H9 (cell line): ENCODE results near the gene ECHDC1. TPM values are rescaled to one million over a fixed set of nuclear protein-coding genes. Genes with fewer than 3 reads are reported as not detected.
A peak's percentile ranks its signal among the peaks of the same experiment; 100 is the strongest.

Experiments used
- DNase-seq: peaks from one replicate; pipeline ENCODE4 v3.0.0-alpha.2; 2017
- H2AFZ ChIP-seq: one replicate; pipeline ENCODE4 v1.6.1; 2013; ENCODE audit warnings: mild to moderate bottlenecking, low read length, control low read depth, moderate library complexity
- H2AK5ac ChIP-seq: 2 replicates; pipeline ENCODE4 v1.6.1; 2013; ENCODE audit warnings: low read length, control low read depth, mixed read lengths; ENCODE audit not compliant: insufficient read length
- H2BK120ac ChIP-seq: one replicate; pipeline ENCODE4 v1.6.1; 2013; ENCODE audit warnings: low read depth, mild to moderate bottlenecking, low read length, control low read depth, inconsistent platforms; ENCODE audit not compliant: poor library complexity, severe bottlenecking
- H2BK12ac ChIP-seq: 2 replicates; pipeline ENCODE4 v1.6.1; 2013; ENCODE audit warnings: low read length, control low read depth, mixed read lengths, low read depth; ENCODE audit not compliant: insufficient read length
- H2BK15ac ChIP-seq: 2 replicates; pipeline ENCODE4 v1.6.1; 2013; ENCODE audit warnings: low read depth, low read length, control low read depth
- H2BK20ac ChIP-seq: one replicate; pipeline ENCODE4 v1.6.1; 2013; ENCODE audit warnings: low read depth, mild to moderate bottlenecking, low read length, control low read depth, inconsistent platforms; ENCODE audit not compliant: poor library complexity, severe bottlenecking
- H2BK5ac ChIP-seq: 2 replicates; pipeline ENCODE4 v1.6.1; 2013; ENCODE audit warnings: low read length, control low read depth, mixed read lengths; ENCODE audit not compliant: insufficient read length
- H3K14ac ChIP-seq: 2 replicates; pipeline ENCODE4 v1.6.1; 2013; ENCODE audit warnings: low read length, control low read depth; ENCODE audit not compliant: insufficient read depth
- H3K18ac ChIP-seq: 2 replicates; pipeline ENCODE4 v1.6.1; 2013; ENCODE audit warnings: low read depth, mild to moderate bottlenecking, mixed read lengths, low read length, control low read depth; ENCODE audit not compliant: insufficient read length
- H3K23ac ChIP-seq: 2 replicates; pipeline ENCODE4 v1.6.1; 2013; ENCODE audit warnings: low read length, control low read depth, mixed read lengths, low read depth; ENCODE audit not compliant: insufficient read length
- H3K23me2 ChIP-seq: 2 replicates; pipeline ENCODE4 v1.6.1; 2013; ENCODE audit warnings: low read depth, mild to moderate bottlenecking, mixed read lengths, low read length, control low read depth; ENCODE audit not compliant: insufficient read length, poor library complexity, severe bottlenecking
- H3K27ac ChIP-seq: 2 replicates; pipeline ENCODE4 v1.5.1; 2013; ENCODE audit warnings: low read length, control low read depth, mixed read lengths, low read depth; ENCODE audit not compliant: insufficient read length
- H3K27me3 ChIP-seq: 2 replicates; pipeline ENCODE4 v1.6.1; 2013; ENCODE audit warnings: low read length, control low read depth, inconsistent platforms; ENCODE audit not compliant: insufficient read depth
- H3K4ac ChIP-seq: 2 replicates; pipeline ENCODE4 v1.6.1; 2013; ENCODE audit warnings: low read depth, mild to moderate bottlenecking, control low read depth, inconsistent platforms, low read length, moderate library complexity
- H3K4me1 ChIP-seq: 2 replicates; pipeline ENCODE4 v1.6.1; 2013; ENCODE audit warnings: low read length, control low read depth, inconsistent platforms; ENCODE audit not compliant: insufficient read depth
- H3K4me2 ChIP-seq: 2 replicates; pipeline ENCODE4 v1.6.1; 2013; ENCODE audit warnings: low read length, control low read depth, mixed read lengths; ENCODE audit not compliant: insufficient read length, insufficient read depth
- H3K56ac ChIP-seq: 2 replicates; pipeline ENCODE4 v1.6.1; 2013; ENCODE audit warnings: low read depth, mild to moderate bottlenecking, mixed read lengths, low read length, control low read depth; ENCODE audit not compliant: insufficient read length
- H3K79me1 ChIP-seq: 2 replicates; pipeline ENCODE4 v1.6.1; 2013; ENCODE audit warnings: low read depth, mild to moderate bottlenecking, moderate library complexity, low read length, control low read depth, inconsistent platforms; ENCODE audit not compliant: insufficient read depth, poor library complexity, severe bottlenecking
- H3K79me2 ChIP-seq: 2 replicates; pipeline ENCODE4 v1.6.1; 2013; ENCODE audit warnings: low read length, control low read depth, inconsistent platforms; ENCODE audit not compliant: insufficient read depth
- H3K9ac ChIP-seq: 2 replicates; pipeline ENCODE4 v1.6.1; 2013; ENCODE audit warnings: low read length, control low read depth, mixed read lengths; ENCODE audit not compliant: insufficient read length; ENCODE audit errors: extremely low read depth
- H3K9me3 ChIP-seq: one replicate; pipeline ENCODE4 v1.6.1; 2013; ENCODE audit warnings: low read depth, low read length, inconsistent platforms; ENCODE audit not compliant: control insufficient read depth
- H3T11ph ChIP-seq: one replicate; pipeline ENCODE4 v1.6.1; 2013; ENCODE audit warnings: mild to moderate bottlenecking, low read length, control low read depth, inconsistent platforms
- H4K20me1 ChIP-seq: one replicate; pipeline ENCODE4 v1.6.1; 2013; ENCODE audit not compliant: control insufficient read depth, insufficient read length, insufficient read depth
- H4K5ac ChIP-seq: 2 replicates; pipeline ENCODE4 v1.6.1; 2013; ENCODE audit warnings: low read depth, mild to moderate bottlenecking, mixed read lengths, low read length, control low read depth; ENCODE audit not compliant: insufficient read length
- H4K8ac ChIP-seq: replicated peaks from 2 replicates; pipeline ENCODE4 v1.6.1; 2013; ENCODE audit warnings: low read length, control low read depth, mixed read lengths, low read depth; ENCODE audit not compliant: insufficient read length
- H4K91ac ChIP-seq: 2 replicates; pipeline ENCODE4 v1.6.1; 2013; ENCODE audit warnings: low read depth, mild to moderate bottlenecking, moderate library complexity, mixed read lengths, low read length, control low read depth; ENCODE audit not compliant: insufficient read length
- H3K27ac Mint-ChIP-seq, 3 experiments: 2 replicates in 2 of 3; 3 replicates in 1 of 3; pipeline ENCODE4 v1.8.0; 2020 to 2021; ENCODE audit warnings: mixed read lengths in 3 of 3, mild to moderate bottlenecking in 1 of 3, moderate library complexity in 1 of 3
- H3K27me3 Mint-ChIP-seq: 2 replicates; pipeline ENCODE4 v1.8.0; 2021; ENCODE audit warnings: low read depth, mild to moderate bottlenecking, moderate library complexity, mixed read lengths
- H3K36me3 Mint-ChIP-seq, 3 experiments: 2 replicates in 2 of 3; 3 replicates in 1 of 3; pipeline ENCODE4 v1.8.0; 2020 to 2021; ENCODE audit warnings: low read depth in 3 of 3, mixed read lengths in 3 of 3; ENCODE audit not compliant: insufficient read depth in 1 of 3
- H3K4me1 Mint-ChIP-seq, 2 experiments: 2 replicates each; pipeline ENCODE4 v1.8.0; 2020; ENCODE audit warnings: mixed read lengths in 2 of 2
- H3K4me3 Mint-ChIP-seq, 2 experiments: 2 replicates in 1 of 2; 3 replicates in 1 of 2; pipeline ENCODE4 v1.8.0; 2020 to 2021; ENCODE audit warnings: mild to moderate bottlenecking in 2 of 2, mixed read lengths in 2 of 2, moderate library complexity in 1 of 2
- H3K9me3 Mint-ChIP-seq, 2 experiments: 2 replicates in 1 of 2; 3 replicates in 1 of 2; pipeline ENCODE4 v1.8.0; 2020; ENCODE audit warnings: mild to moderate bottlenecking in 2 of 2, mixed read lengths in 2 of 2, moderate library complexity in 1 of 2
- CTCF ChIP-seq: fragments of 200-600 bp; sonication (generic); conservative IDR thresholded peaks from 3 replicates; pipeline ENCODE4 v1.8.0; 2021; ENCODE audit warnings: antibody characterized with exemption, mild to moderate bottlenecking
- WGBS: extraction: QIAGEN DNeasy Blood & Tissue Kit; methylation state at CpG from one replicate; pipeline ENCODE4 v1.1.7; 2013; ENCODE audit warnings: missing lambda C conversion rate, low lambda C conversion rate, mixed read lengths; ENCODE audit not compliant: insufficient read length; ENCODE audit errors: extremely low coverage; 5-methylcytosine and 5-hydroxymethylcytosine counted together
- total RNA-seq: library from RNA; stranded (reverse); gene quantifications from 2 replicates; pipeline ENCODE4 v1.2.1, GENCODE V29; 2021

ECHDC1 gene
- total RNA-seq, 1 experiment from 2014 or later: 47.8 TPM

GRCh38 chr6:127266892-127267645 lies 76.3 kb downstream of the ECHDC1 start:
- H3K9me3 Mint-ChIP-seq: no peaks in the 10 kb centered on the region; a peak in 1 of 5 replicates
- Histone ChIP-seq H4K5ac (peak overlapping the region; percentile 91), H2BK20ac (no peak overlapping the region), H3K27me3 (no peaks in the 10 kb centered on the region), H3K23me2 (peaks cover 10% of the 10 kb centered on the region), H2BK120ac (no peak overlapping the region), H2BK15ac (no peak overlapping the region), H2BK5ac (peak overlapping the region; percentile 27), H3K56ac (no peak overlapping the region), H3K18ac (peak overlapping the region; percentile 99), H2BK12ac (peak overlapping the region; percentile 85), H4K20me1 (no peaks in the 10 kb centered on the region), H4K8ac (peak overlapping the region; percentile 70), H3K9me3 (no peaks in the 10 kb centered on the region), H3K4ac (no peak overlapping the region), H2AK5ac (no peak overlapping the region), H3K79me1 (no peaks in the 10 kb centered on the region), H3K4me2 (peak overlapping the region; percentile 97), H3T11ph (no peak overlapping the region), H3K23ac (no peak overlapping the region), H3K27ac (peak overlapping the region; percentile 91), H2AFZ (no peak overlapping the region), H3K9ac (peak overlapping the region; percentile 99), H3K4me1 (no peaks in the 10 kb centered on the region; the same call in 1 of the 2 replicates), H3K14ac (peak overlapping the region; percentile 99), H3K79me2 (peaks cover 27% of the 10 kb centered on the region; the same call in 1 of the 2 replicates), H4K91ac (peak overlapping the region; percentile 28)
- peak overlapping the region; percentile 98 to 100 (median 99) for H3K27ac Mint-ChIP-seq
- H3K27me3 Mint-ChIP-seq: no peaks in the 10 kb centered on the region
- peak; percentile 72 for DNase-seq
- peaks cover 23 to 35% of the 10 kb centered on the region in 2 experiments for H3K4me1 Mint-ChIP-seq
- H3K4me3 Mint-ChIP-seq: peak overlapping the region; percentile 94 to 100
- H3K36me3 Mint-ChIP-seq: peaks cover 4 to 10% (median 6%) of the 10 kb centered on the region in 3 experiments; a peak in 5 of 7 replicates
- WGBS: no CpG with 5 or more reads among the region's 64 CpGs
- TF ChIP-seq CTCF: no peak
